Activated T-helper 17 cell treated with anti-CD3 and anti-CD28 coated beads, Interleukin-2, amount 50 U/mL, for 72 hours (primary cell): ENCODE results near the gene EIF2AK3. TPM values are rescaled to one million over a fixed set of nuclear protein-coding genes. Genes with fewer than 3 reads are reported as not detected.

Source experiments
- ATAC-seq: fragments of 150-1000 bp; cut with Tn5 transposase; replicated peaks from 2 replicates; pipeline ENCODE4 v1.10.0; 2021; ENCODE audit warnings: mild to moderate bottlenecking, moderate library complexity
- H3K27ac Mint-ChIP-seq: one replicate; pipeline ENCODE4 v1.8.0; 2022; ENCODE audit warnings: mixed read lengths
- H3K27me3 Mint-ChIP-seq: one replicate; pipeline ENCODE4 v1.8.0; 2022; ENCODE audit warnings: mixed read lengths
- H3K36me3 Mint-ChIP-seq: one replicate; pipeline ENCODE4 v1.8.0; 2022; ENCODE audit warnings: low read depth, mild to moderate bottlenecking, mixed read lengths
- H3K4me1 Mint-ChIP-seq: one replicate; pipeline ENCODE4 v1.8.0; 2022; ENCODE audit warnings: mixed read lengths
- H3K4me3 Mint-ChIP-seq: one replicate; pipeline ENCODE4 v1.8.0; 2022; ENCODE audit warnings: mild to moderate bottlenecking, mixed read lengths
- H3K9me3 Mint-ChIP-seq: one replicate; pipeline ENCODE4 v1.8.0; 2022; ENCODE audit warnings: mixed read lengths
- total RNA-seq, 2 donors: library from RNA; stranded (reverse); gene quantifications; one replicate each; pipeline ENCODE4 v1.2.3, GENCODE V29; 2022

EIF2AK3 gene
- total RNA-seq, 2 donors from 2014 or later: 17.1 to 22.0 TPM

- no peak for ATAC-seq
- no peak overlapping the region for H3K27ac Mint-ChIP-seq
- no peaks in the 10 kb centered on the region for H3K36me3 Mint-ChIP-seq
- H3K27me3 Mint-ChIP-seq: peaks cover 12% of the 10 kb centered on the region
- no peaks in the 10 kb centered on the region for H3K4me1 Mint-ChIP-seq
- H3K4me3 Mint-ChIP-seq: no peak overlapping the region
- H3K9me3 Mint-ChIP-seq: no peaks in the 10 kb centered on the region
These were observed 109.5 kb downstream of the EIF2AK3 start for GRCh38 chr2:88517759-88518201.

Other genes starting within 250 kb of the EIF2AK3 start
- not detected for gene FOXI3, start 174.8 kb downstream of the EIF2AK3 start, total RNA-seq
- 10 to 100 TPM; 24.4 to 58.8 TPM for gene RPIA, start 64.2 kb upstream of the EIF2AK3 start, total RNA-seq